Renal cortical epithelial cell (primary cell): ENCODE measurements around the gene RADIL. TPM values are rescaled to one million over a fixed set of nuclear protein-coding genes. Genes with fewer than 3 reads are reported as not detected.
"Not testable (repeated sequence)": the region's sequence is repeated elsewhere in the genome, so short reads cannot be mapped to it uniquely, and the experiment has no call there.

Experiments
- DNase-seq: peaks from one replicate; pipeline ENCODE4 v3.0.0-alpha.2; 2011; ENCODE audit warnings: low read depth
- total RNA-seq: library from RNA; depleted of rRNA; stranded (reverse); fragments of >200 nt; gene quantifications from 2 replicates; pipeline ENCODE4 v1.2.3, GENCODE V29; 2014

RADIL gene
- total RNA-seq = not detected in 2 replicates

DNA sequence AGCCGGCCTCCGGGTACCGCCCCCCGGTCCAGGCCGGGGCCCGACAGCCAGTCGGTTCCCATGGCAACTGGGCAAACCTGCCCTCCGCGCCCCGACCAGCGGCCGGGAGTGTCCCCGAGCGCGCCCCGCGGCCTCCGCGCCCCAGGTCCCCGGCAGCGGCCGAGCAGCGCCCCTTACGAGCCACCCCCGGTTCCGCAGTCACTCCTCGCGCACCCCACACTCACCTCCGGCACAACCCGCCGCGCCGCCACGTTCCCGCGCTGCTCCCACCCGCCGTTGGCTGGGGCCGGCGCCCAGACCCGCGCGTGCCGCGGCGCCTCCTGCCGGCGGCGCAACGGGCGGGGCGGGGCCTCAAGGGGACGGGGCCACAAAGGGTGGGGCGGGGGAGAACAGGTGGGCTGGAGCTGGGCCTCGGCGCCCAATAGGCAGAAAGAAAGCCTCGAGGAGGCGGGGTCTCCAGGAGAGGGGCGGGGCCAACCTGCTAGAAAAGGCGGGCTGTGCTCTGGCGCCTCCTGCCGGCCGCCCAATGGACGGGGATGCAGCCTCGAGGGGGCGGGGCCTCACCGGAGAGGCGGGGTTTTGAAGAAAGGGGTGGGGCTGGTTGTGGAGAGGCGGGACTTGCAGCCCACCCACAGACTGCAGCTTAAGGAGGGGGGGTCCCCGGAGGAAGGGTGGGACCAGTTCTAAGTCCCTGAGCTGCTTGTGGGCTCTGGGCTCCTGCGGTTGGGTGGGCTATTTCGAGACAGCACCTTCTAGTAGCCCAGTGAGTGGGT, at the start of gene RADIL:
Gene RADIL, minus strand, starts transcription at position 345 of the 773 bp plus-strand sequence. CDS start 5,577 bp downstream, outside the sequence.
- DNase-seq = peak; percentile 23

GRCh38 chr7:4931943-4932342, 48.4 kb upstream of the RADIL start:
- no peak for DNase-seq

- no peak for DNase-seq
Observed at GRCh38 chr7:4929005-4929404, 45.5 kb upstream of the RADIL start.

DNA sequence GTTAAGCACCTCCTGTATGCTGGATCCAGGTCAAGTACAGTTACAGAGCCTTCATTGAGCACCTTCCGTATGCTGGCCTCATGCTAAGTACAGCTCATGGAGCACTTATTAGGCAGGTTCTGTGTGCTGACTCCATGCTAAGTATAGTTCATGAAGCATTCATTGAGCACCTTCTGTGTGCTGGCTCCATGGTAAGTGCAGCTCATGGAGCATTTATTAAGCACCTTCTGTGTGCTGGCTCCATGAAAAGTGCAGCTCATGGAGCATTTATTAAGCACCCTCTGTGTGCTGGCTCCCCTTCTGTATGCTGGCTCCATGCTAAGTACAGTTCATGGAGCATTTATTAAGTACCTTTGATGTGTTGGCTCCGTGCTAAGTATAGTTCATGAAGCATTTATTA, 44.9 kb upstream of the RADIL start:
- no peak for DNase-seq

DNA sequence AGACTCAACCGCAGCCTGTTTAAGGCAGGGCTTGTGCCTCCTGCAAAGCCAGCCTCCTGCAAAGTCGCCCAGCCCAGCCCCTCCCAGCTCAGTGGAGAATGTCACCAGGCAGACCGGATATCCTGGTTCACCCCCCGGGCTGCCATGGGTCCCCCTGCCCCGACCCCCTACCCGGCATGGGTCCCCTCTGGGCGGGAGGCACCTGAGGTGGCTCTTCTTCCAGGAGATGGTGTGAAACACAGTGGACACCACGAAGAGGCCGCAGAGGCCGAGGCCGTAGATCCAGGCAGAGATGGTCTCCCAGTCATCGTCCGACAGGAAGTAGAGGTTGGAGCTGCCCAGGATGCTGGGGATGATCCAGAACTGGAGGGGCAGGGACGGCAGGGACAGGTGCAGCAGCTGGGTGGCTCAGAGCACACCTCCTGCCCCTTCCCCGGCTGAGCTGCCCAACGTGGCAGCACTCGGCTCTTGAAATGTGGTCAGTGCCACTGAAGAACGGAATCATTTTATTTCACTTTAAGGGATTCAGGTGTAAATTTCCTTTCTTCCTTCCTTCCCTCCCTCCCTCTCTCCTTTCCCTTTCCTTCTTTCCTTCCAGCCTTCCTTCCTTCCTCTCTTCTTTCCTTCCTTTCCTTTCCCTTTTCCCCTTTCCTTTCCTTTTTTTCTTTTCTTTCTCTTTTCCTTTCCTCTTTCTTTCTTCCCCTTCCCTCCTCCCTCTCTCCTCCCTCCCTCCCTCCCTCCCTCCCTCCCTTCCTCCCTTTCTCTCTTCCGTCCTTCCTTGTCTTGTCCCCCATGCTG, 36.7 kb upstream of the RADIL start:
- no peak for DNase-seq

DNA sequence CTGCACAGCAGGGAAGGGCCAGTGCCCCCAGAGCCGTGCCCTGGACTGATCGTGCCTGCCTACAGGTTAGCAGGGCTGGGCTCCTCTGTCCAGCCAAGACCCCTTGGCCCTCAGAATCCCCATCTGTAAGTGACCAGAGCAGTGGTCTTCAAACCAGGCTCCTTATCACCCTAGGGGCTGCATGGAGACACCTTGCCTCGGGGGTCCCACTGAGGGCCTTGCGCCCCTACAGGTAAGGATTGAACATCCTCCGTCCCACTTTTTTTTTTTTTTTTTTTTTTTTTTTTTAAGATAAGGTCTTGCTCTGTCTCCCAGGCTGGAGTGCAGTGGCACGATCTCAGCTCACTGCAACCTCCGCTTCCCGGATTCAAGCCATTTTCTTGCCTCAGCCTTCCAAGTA, 32.6 kb upstream of the RADIL start:
- no peak for DNase-seq

- DNase-seq = no peak
Observed at GRCh38 chr7:4911111-4911828, 27.8 kb upstream of the RADIL start.

DNA sequence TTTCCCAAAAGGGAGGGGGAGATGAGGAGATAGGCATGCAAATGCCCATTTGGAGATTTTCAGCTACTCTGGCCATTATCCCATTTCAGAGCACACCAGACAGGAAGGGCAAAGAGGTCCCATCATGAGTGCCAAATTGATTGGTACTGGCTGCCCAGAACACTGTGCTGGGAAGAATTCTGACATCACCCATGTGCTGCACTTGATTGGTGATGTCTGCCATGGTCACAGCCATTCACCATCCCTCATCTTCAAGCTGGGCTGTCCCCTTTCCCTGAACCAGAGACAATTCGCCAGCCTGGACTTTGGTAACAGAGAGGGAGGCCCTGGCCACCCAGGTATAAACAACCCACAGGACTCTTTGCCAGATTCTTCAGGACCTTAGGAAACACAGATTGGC, 23.2 kb upstream of the RADIL start:
- DNase-seq = no peak

GRCh38 chr7:4905171-4905570, 21.7 kb upstream of the RADIL start:
- DNase-seq = no peak

- no peak for DNase-seq
Observed at GRCh38 chr7:4904346-4904745, 20.8 kb upstream of the RADIL start.

GRCh38 chr7:4895766-4896165, 12.2 kb upstream of the RADIL start:
- no peak for DNase-seq

GRCh38 chr7:4894482-4894881, 11.0 kb upstream of the RADIL start:
- no peak for DNase-seq

DNA sequence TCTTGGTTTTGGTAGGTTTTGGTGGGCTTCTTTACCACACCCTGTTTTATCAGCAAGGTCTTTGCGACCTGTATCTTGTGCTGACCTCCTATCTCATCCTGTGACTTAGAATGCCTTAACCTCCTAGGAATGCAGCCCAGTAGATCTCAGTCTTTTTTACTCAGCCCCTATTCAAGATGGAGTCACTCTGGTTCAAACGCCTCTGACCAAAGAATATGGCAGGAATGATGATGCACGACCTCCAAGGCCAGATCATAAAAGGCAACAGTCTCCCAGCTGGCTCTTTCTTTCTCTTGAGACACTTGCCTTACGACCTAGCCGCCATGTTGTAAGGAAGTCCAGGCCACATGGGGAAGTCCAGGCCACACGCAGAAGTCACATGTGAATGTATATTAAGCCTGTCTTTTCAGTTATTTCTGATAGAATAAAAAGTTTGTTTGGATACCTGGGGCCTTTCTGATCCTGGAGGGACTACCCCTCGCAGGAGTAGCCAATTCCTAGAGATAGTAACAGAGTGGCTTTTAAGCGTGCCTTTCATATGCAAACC, 10.5 kb upstream of the RADIL start:
- DNase-seq = no peak

DNA sequence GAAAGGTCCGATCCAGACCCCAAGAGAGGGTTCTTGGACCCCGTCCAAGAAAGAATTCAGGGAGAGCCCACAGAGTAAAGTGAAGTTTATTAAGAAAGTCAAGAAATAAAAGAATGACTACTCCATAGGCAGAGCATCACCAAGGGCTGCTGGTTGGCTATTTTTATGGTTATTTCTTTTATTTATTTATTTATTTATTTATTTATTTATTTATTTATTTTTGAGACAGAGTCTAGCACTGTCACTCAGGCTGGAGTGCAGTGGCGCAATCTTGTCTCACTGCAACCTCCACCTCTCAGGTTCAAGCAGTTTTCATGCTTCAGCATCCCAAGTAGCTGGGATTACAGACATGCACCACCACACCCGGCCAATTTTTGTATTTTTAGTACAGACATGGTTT, 9.7 kb upstream of the RADIL start:
- DNase-seq = not testable (repeated sequence)

- DNase-seq = not testable (repeated sequence)
Observed at GRCh38 chr7:4891522-4891921, 8.0 kb upstream of the RADIL start.

- DNase-seq = no peak
Observed at GRCh38 chr7:4889682-4890081, 6.2 kb upstream of the RADIL start.

- no peak for DNase-seq
Observed at GRCh38 chr7:4888161-4888560, 4.6 kb upstream of the RADIL start.

DNA sequence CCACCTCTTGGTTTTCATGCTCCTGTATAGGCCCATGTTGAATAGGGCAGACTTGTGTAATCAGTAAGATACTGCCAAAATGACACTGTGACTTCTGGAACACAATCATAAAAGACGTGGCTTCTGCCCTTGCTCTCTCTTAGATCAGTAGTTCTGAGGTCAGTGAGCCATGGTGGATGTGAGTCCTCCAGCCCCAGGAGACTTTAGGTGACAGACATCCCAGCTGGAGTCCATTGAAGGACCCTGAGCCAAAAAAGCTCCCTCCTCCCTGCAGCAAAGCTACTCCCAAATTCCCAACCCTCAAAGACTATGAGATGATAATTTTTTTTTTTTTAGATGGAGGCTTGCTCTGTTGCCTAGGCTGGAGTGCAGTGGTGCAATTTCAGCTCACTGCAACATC, 3.2 kb upstream of the RADIL start:
- DNase-seq = no peak

DNA sequence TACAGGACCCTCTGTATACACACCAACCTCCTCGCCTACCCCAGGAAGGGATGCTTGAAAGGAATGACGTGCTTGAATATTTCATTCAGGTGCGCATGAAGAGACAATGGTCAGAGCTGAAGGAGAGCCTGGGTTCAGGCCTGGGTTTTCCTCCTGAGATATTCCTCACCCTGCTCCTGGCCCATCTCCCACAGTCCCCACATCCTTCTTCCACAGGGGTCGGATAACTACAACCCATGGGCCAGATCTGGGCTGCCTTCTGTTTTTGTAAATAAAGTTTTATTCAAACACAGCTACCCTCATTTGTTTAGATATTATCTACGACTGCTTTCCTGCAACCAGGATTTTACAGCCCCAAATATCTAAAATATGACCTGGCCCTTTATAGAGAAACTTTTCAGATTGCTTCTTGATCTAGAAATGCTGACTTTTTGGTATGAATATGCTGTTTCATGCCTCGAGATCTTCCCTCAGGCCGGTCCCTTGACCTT, 1.8 kb upstream of the RADIL start:
- no peak for DNase-seq

DNA sequence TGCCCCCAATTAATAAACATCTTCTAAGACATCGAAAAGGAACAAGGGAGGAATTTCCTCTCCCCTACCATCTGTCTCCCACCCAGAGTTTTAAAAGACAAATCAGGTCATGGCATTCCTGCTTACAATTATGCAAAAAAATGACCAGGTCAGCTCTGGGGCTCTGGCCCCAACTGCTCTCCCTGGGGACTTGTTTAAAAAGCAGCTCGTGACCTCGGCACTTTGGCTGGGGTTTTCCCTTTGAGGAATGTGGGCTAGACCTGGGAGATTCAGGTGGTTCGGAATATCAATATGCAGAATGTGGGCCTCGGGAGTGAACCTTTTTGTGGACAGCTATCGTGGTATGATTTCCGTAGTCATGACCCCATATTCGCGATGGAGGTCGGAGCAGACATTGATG, 648 bp upstream of the RADIL start:
- no peak for DNase-seq

GRCh38 chr7:4883033-4883371, 514 bp downstream of the RADIL start:
- no peak for DNase-seq
